Liver (tissue), 9 donors: Measurements from ENCODE around the gene NXPH4. TPM values are rescaled to one million over a fixed set of nuclear protein-coding genes. Genes with fewer than 3 reads are reported as not detected.
A peak's percentile ranks its signal among the peaks of the same experiment; 100 is the strongest.

Experiments
- DNase-seq: peaks from one replicate; pipeline ENCODE4 v3.0.0-alpha.2; 2017; ENCODE audit warnings: low spot score
- H3K27ac ChIP-seq, 2 donors: one replicate each; pipeline ENCODE4 v1.7.0; 2013; ENCODE audit warnings: inconsistent platforms in 2 of 2, low read length in 2 of 2, control low read depth in 1 of 2, low read depth in 1 of 2, mild to moderate bottlenecking in 1 of 2
- H3K27me3 ChIP-seq, 4 donors: one replicate each; pipeline versions ENCODE4 v1.6.1 to v1.7.0; 2013; ENCODE audit warnings: low read length in 3 of 4, inconsistent platforms in 1 of 4, mild to moderate bottlenecking in 1 of 4, moderate library complexity in 1 of 4; ENCODE audit not compliant: control insufficient read depth in 4 of 4, insufficient read depth in 4 of 4
- H3K36me3 ChIP-seq, 4 donors: one replicate each; pipeline versions ENCODE4 v1.6.1 to v1.7.0; 2013; ENCODE audit warnings: low read length in 3 of 4, mild to moderate bottlenecking in 3 of 4, low read depth in 1 of 4, moderate library complexity in 1 of 4; ENCODE audit not compliant: control insufficient read depth in 4 of 4, insufficient read depth in 3 of 4
- H3K4me1 ChIP-seq, 4 donors: one replicate each; pipeline versions ENCODE4 v1.6.1 to v1.7.0; 2013; ENCODE audit warnings: low read length in 3 of 4, mild to moderate bottlenecking in 3 of 4, moderate library complexity in 1 of 4; ENCODE audit not compliant: control insufficient read depth in 4 of 4, insufficient read depth in 4 of 4
- H3K4me3 ChIP-seq, 3 donors: one replicate each; pipeline versions ENCODE4 v1.6.1 to v1.7.0; 2013; ENCODE audit warnings: low read length in 3 of 3, control low read depth in 1 of 3, low read depth in 1 of 3, mild to moderate bottlenecking in 1 of 3
- H3K9ac ChIP-seq, 2 donors: one replicate each; pipeline ENCODE4 v1.7.0; 2013; ENCODE audit warnings: low read length in 2 of 2, mild to moderate bottlenecking in 2 of 2, moderate library complexity in 2 of 2, control low read depth in 1 of 2, low read depth in 1 of 2
- H3K9me3 ChIP-seq, 4 donors: one replicate each; pipeline versions ENCODE4 v1.6.1 to v1.7.0; 2013; ENCODE audit warnings: low read length in 3 of 4; ENCODE audit not compliant: control insufficient read depth in 4 of 4
- EGR1 ChIP-seq, 2 donors: IDR thresholded peaks; 2 replicates each; pipeline ENCODE4 v1.6.1; 2016 to 2018; ENCODE audit warnings: antibody characterized with exemption in 2 of 2, low read depth in 2 of 2
- FOXA2 ChIP-seq: IDR thresholded peaks from 2 replicates; pipeline ENCODE4 v1.6.1; 2016; ENCODE audit warnings: antibody characterized with exemption
- HNF4A ChIP-seq, 2 donors: conservative IDR thresholded peaks; 2 replicates each; pipeline ENCODE4 v1.6.1; 2016; ENCODE audit warnings: antibody characterized with exemption in 2 of 2, mild to moderate bottlenecking in 2 of 2
- RAD21 ChIP-seq, 2 donors: IDR thresholded peaks; 2 replicates each; pipeline ENCODE4 v1.6.1; 2016; ENCODE audit warnings: antibody characterized with exemption in 2 of 2, mild to moderate bottlenecking in 2 of 2
- RXRA ChIP-seq, 2 donors: IDR thresholded peaks; 2 replicates each; pipeline ENCODE4 v1.6.1; 2017 to 2018; ENCODE audit warnings: antibody characterized with exemption in 2 of 2, mild to moderate bottlenecking in 1 of 2
- TAF1 ChIP-seq: conservative IDR thresholded peaks from 2 replicates; pipeline ENCODE4 v1.6.1; 2016; ENCODE audit warnings: antibody characterized with exemption, mild to moderate bottlenecking
- YY1 ChIP-seq: IDR thresholded peaks from 2 replicates; pipeline ENCODE4 v1.6.1; 2016; ENCODE audit warnings: antibody characterized with exemption, mild to moderate bottlenecking
- ZBTB33 ChIP-seq: IDR thresholded peaks from 2 replicates; pipeline ENCODE4 v1.6.1; 2016; ENCODE audit warnings: antibody characterized with exemption
- WGBS: extraction: QIAGEN DNeasy Blood & Tissue Kit; methylation state at CpG from one replicate; pipeline ENCODE4 v1.1.7; 2013; 5-methylcytosine and 5-hydroxymethylcytosine counted together
- polyA plus RNA-seq, 2 donors: library from polyadenylated mRNA; stranded (reverse) in 1 of 2; unstranded in 1 of 2; fragments of 200-250 nt in 1 of 2; fragments of >200 nt in 1 of 2; fragmentation: Nextera tagmentation in 1 of 2; extraction: Ambion mirVana in 1 of 2; gene quantifications; one replicate each; pipeline versions ENCODE4 v1.2.1 to v1.2.3, GENCODE V29; 2013 to 2015
- total RNA-seq, 2 donors: library from RNA; depleted of rRNA; stranded (reverse); fragments of >200 nt; gene quantifications; one replicate each; pipeline ENCODE4 v1.2.3, GENCODE V29; 2014
- TF ChIP-seq, protein P1 (sequence below): IDR thresholded peaks from 2 replicates; pipeline ENCODE4 v1.6.1; 2016; ENCODE audit warnings: antibody characterized with exemption
- TF ChIP-seq, protein P2 (sequence below): fragments of 150-350 bp; IDR thresholded peaks from 2 replicates; pipeline ENCODE4 v1.5.1; 2017; ENCODE audit warnings: improper control_type of control experiment, low read depth, low read length; ENCODE audit not compliant: missing input control
- donor health status: healthy.
- donor health status: healthy.
- donor health status: healthy.
- donor health status: healthy.
- donor health status: healthy.

Gene NXPH4
- total and polyA plus RNA-seq, 4 donors = 0.15 TPM; not detected in 3

DNA sequence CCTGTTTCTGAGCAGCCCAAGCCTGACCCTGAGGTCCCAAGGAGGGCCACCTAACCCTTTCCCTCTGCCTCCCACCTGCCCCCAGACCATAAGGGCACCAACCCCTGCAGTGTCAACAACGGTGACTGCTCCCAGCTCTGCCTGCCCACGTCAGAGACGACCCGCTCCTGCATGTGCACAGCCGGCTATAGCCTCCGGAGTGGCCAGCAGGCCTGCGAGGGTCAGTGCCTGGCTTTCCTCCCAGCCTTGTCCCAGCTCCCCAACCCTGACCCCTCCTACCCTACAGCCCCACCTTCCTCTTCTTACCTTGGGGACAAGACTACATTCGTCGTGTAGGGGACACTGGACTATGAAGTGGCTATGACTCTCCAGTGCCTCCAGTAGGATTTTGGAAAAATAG is 35.5 kb upstream of the NXPH4 start:
- Histone ChIP-seq H3K27me3 (no peaks in the 10 kb centered on the region), H3K9ac (no peak overlapping the region), H3K4me3 (no peak overlapping the region), H3K9me3 (no peaks in the 10 kb centered on the region), H3K27ac (no peak overlapping the region), H3K4me1 (no peaks in the 10 kb centered on the region), H3K36me3 (peaks cover 41 to 89% (median 63%) of the 10 kb centered on the region in 4 donors)
- no peak for DNase-seq
- TF ChIP-seq RXRA (IDR thresholded peaks at IDR 0.05) = no peak
- TF ChIP-seq EGR1 (IDR thresholded peaks at IDR 0.05; ENCODE audit: low read depth in 2 of 2) = no peak
- no peak for TF ChIP-seq TAF1
- no peak for TF ChIP-seq HNF4A (conservative IDR thresholded peaks at IDR 0.05)
- TF ChIP-seq YY1 = no peak
- TF ChIP-seq, protein P1, sequence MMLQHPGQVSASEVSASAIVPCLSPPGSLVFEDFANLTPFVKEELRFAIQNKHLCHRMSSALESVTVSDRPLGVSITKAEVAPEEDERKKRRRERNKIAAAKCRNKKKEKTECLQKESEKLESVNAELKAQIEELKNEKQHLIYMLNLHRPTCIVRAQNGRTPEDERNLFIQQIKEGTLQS = no peak
- no peak for TF ChIP-seq FOXA2
- TF ChIP-seq ZBTB33 = no peak
- WGBS = 73% methylated on average over 9 of the region's 9 CpGs

DNA sequence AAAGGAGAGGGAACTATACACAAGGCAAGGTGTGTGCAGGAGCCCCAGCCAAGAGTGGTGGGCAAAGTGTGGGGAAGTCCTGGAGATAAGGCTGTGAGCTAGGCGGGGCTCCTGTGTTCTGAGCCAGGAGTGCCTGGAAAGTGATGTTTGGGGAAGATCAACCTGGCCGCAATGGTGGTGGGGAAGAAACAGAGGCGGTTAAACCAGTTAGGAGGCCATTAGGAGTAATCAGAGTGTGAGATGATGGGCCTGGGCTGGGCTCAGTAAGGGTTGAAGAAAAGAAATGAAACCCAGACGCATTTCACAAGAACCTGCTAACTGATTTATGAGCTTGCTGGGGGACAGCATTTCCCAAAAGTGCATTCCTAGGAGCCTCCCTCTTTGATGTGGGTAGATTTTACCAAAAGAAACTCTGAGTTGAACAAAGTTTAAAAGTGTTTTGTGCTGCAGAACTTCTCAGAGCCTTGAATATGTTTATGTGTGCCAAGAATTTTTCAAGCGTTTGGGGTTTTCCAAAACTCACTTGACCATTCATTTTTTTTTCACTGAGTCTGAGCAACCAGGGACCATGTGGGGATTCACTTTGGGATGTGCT is 34.9 kb upstream of the NXPH4 start:
- DNase-seq = no peak
- no peak overlapping the region for H3K9ac ChIP-seq
- TF ChIP-seq EGR1 (IDR thresholded peaks at IDR 0.05; ENCODE audit: low read depth in 2 of 2) = no peak
- TF ChIP-seq, protein P1 = no peak

GRCh38 chr12:57182918-57183575 is 33.5 kb upstream of the NXPH4 start:
- peaks cover 39 to 89% (median 67%) of the 10 kb centered on the region in 4 donors for H3K36me3 ChIP-seq

More for the DNA sequence above, 34.9 kb upstream of the NXPH4 start:
- 84% methylated on average over 5 of the region's 5 CpGs for whole genome bisulfite sequencing
- Histone ChIP-seq H3K27me3 (no peaks in the 10 kb centered on the region), H3K27ac (no peak overlapping the region), H3K4me1 (no peaks in the 10 kb centered on the region), H3K36me3 (peaks cover 38 to 89% (median 64%) of the 10 kb centered on the region in 4 donors), H3K9me3 (no peaks in the 10 kb centered on the region), H3K4me3 (no peak overlapping the region)

More at GRCh38 chr12:57182918-57183575, 33.5 kb upstream of the NXPH4 start:
- H3K27me3 ChIP-seq = no peaks in the 10 kb centered on the region
- WGBS = 67% methylated on average over 13 of the region's 13 CpGs
- TF ChIP-seq, protein P1 = no peak
- TF ChIP-seq, protein P2, sequence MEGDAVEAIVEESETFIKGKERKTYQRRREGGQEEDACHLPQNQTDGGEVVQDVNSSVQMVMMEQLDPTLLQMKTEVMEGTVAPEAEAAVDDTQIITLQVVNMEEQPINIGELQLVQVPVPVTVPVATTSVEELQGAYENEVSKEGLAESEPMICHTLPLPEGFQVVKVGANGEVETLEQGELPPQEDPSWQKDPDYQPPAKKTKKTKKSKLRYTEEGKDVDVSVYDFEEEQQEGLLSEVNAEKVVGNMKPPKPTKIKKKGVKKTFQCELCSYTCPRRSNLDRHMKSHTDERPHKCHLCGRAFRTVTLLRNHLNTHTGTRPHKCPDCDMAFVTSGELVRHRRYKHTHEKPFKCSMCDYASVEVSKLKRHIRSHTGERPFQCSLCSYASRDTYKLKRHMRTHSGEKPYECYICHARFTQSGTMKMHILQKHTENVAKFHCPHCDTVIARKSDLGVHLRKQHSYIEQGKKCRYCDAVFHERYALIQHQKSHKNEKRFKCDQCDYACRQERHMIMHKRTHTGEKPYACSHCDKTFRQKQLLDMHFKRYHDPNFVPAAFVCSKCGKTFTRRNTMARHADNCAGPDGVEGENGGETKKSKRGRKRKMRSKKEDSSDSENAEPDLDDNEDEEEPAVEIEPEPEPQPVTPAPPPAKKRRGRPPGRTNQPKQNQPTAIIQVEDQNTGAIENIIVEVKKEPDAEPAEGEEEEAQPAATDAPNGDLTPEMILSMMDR = peak; percentile 78
- peak; percentile 85 to 90 for TF ChIP-seq RAD21 (IDR thresholded peaks at IDR 0.05)
- no peak for TF ChIP-seq HNF4A (conservative IDR thresholded peaks at IDR 0.05)
- H3K27ac ChIP-seq = no peak overlapping the region
- H3K9ac ChIP-seq = no peak overlapping the region
- no peaks in the 10 kb centered on the region for H3K9me3 ChIP-seq
- no peak overlapping the region for H3K4me3 ChIP-seq
- no peaks in the 10 kb centered on the region for H3K4me1 ChIP-seq
- DNase-seq = peak; percentile 88
